Sigmoid colon (tissue), 7 donors: Measurements from ENCODE around the gene PCNT. TPM values are rescaled to one million over a fixed set of nuclear protein-coding genes. Genes with fewer than 3 reads are reported as not detected.

Source experiments
- DNase-seq: peaks from one replicate; pipeline ENCODE4 v3.0.0-alpha.2; 2019
- H3K27ac ChIP-seq, 4 donors: fragments of 200-600 bp; sonication (generic); one replicate each; pipeline ENCODE4 v1.5.1; 2016 to 2019; ENCODE audit warnings: mild to moderate bottlenecking in 1 of 4
- H3K27me3 ChIP-seq, 3 donors: fragments of 200-600 bp; sonication (generic); one replicate each; pipeline ENCODE4 v1.5.1; 2019; ENCODE audit warnings: mild to moderate bottlenecking in 1 of 3
- H3K36me3 ChIP-seq, 4 donors: fragments of 200-600 bp; sonication (generic); one replicate each; pipeline ENCODE4 v1.5.1; 2016 to 2019
- H3K4me1 ChIP-seq, 4 donors: fragments of 200-600 bp; sonication (generic); one replicate each; pipeline ENCODE4 v1.5.1; 2017 to 2019
- H3K4me3 ChIP-seq, 4 donors: fragments of 200-600 bp; sonication (generic); one replicate each; pipeline ENCODE4 v1.5.1; 2017 to 2019; ENCODE audit warnings: mild to moderate bottlenecking in 2 of 4, moderate library complexity in 1 of 4
- H3K9me3 ChIP-seq, 4 donors: fragments of 200-600 bp in 3 of 4; sonication (generic) in 3 of 4; one replicate each; pipeline versions ENCODE4 v1.5.1 to v1.6.1; 2013 to 2019
- EP300 ChIP-seq, 4 donors: sonication (generic); formaldehyde crosslinking; IDR thresholded peaks; one replicate each; pipeline ENCODE4 v1.6.1; 2017; ENCODE audit warnings: antibody characterized with exemption in 4 of 4
- POLR2A ChIP-seq, 2 donors: fragments of 450-650 bp; IDR thresholded peaks; one replicate each; pipeline ENCODE4 v1.6.1; 2016; ENCODE audit warnings: antibody characterized with exemption in 2 of 2, mild to moderate bottlenecking in 2 of 2, moderate library complexity in 2 of 2
- POLR2AphosphoS5 ChIP-seq, 4 donors: sonication (generic); formaldehyde crosslinking; IDR thresholded peaks; one replicate each; pipeline ENCODE4 v1.6.1; 2017; ENCODE audit warnings: antibody characterized with exemption in 4 of 4
- WGBS, 2 donors: extraction: QIAGEN DNeasy Blood & Tissue Kit; methylation state at CpG; one replicate each; pipeline ENCODE4 v1.1.7; 2013; 5-methylcytosine and 5-hydroxymethylcytosine counted together
- intact Hi-C: fragments of 100-400 bp; cut with DNase I; formaldehyde crosslinking; loops from one replicate; pipeline ENCODE4 v1.15.1; 2023
- polyA plus RNA-seq, 3 donors: library from polyadenylated mRNA; stranded (reverse); fragments of 200-250 nt; gene quantifications; one replicate each; pipeline ENCODE4 v1.2.3, GENCODE V29; 2013
- total RNA-seq, 4 donors: library from RNA; depleted of rRNA; stranded (reverse); fragments of >200 nt; gene quantifications; one replicate each; pipeline ENCODE4 v1.1.0, GENCODE V29; 2016
- TF ChIP-seq, protein P1 (sequence below), 4 experiments: fragments of 450-650 bp in 3 of 4; fragments of 200-600 bp in 1 of 4; IDR thresholded peaks; one replicate each; pipeline ENCODE4 v1.5.1; 2016 to 2019; ENCODE audit warnings: antibody characterized with exemption in 4 of 4, mild to moderate bottlenecking in 3 of 4, moderate library complexity in 2 of 4
- donor health status: healthy with polysubstance abuse.
- donor health status: Bipolar disorder and iron deficiency.
- donor health status: healthy.

The PCNT gene
- total and polyA plus RNA-seq, 7 donors = 6.0 to 49.6 (median 18.5) TPM

DNA sequence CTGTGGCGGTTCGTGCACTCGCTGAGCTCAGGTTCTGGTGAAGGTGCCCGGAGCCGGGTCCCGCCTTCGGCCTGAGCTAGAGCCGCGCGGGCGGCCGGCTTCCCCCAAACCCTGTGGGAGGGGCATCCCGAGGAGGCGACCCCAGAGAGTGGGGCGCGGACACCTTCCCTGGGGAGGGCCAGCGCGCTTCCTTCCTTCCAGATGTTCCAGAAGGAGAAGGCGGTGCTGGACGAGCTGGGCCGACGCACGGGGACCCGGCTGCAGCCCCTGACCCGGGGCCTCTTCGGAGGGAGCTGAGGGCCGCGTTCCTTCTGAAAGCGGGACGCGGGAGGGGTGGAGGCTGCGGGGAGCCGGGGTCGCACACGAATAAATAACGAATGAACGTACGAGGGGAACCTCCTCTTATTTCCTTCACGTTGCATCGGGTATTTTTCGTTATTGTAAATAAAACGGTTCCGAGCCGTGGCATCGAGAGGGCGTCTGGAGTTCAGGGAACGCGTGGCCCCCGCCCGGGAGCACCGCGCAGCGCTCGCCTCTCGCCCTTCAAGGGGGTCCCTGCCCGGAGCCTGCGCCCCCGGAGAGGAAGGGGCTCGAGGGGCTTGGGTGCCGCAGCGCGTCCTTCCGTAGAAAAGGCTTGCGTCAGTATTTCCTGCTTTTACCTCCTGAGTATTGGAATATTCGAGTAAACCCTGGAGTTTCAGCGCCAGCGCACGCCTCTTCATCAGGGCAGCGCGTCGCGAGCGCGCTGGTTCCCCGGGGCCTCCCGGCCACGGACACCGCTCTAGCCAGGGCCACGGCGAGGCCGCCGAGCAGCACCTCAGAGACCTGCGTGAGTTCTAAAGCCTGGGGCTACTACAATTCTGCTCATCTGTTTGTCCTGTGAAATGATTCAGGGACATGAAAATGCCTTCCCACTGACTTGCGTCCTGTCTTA is 26.4 kb upstream of the PCNT start:
- 3 to 4% methylated on average over 84 of the region's 84 CpGs for WGBS, 2 donors
- Histone ChIP-seq H3K4me3 (peak overlapping the region in 3 of 4 donors; percentile 43 to 47 (median 46)), H3K36me3 (no peaks in the 10 kb centered on the region), H3K27ac (peak overlapping the region; percentile 59 to 65 (median 62)), H3K9me3 (no peaks in the 10 kb centered on the region), H3K4me1 (peaks cover 0 to 23% (median 18%) of the 10 kb centered on the region in 4 donors), H3K27me3 (peaks cover 0 to 45% (median 17%) of the 10 kb centered on the region in 3 donors)
- TF ChIP-seq, protein P1, sequence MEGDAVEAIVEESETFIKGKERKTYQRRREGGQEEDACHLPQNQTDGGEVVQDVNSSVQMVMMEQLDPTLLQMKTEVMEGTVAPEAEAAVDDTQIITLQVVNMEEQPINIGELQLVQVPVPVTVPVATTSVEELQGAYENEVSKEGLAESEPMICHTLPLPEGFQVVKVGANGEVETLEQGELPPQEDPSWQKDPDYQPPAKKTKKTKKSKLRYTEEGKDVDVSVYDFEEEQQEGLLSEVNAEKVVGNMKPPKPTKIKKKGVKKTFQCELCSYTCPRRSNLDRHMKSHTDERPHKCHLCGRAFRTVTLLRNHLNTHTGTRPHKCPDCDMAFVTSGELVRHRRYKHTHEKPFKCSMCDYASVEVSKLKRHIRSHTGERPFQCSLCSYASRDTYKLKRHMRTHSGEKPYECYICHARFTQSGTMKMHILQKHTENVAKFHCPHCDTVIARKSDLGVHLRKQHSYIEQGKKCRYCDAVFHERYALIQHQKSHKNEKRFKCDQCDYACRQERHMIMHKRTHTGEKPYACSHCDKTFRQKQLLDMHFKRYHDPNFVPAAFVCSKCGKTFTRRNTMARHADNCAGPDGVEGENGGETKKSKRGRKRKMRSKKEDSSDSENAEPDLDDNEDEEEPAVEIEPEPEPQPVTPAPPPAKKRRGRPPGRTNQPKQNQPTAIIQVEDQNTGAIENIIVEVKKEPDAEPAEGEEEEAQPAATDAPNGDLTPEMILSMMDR (IDR thresholded peaks at IDR 0.05) = no peak
- TF ChIP-seq EP300 (IDR thresholded peaks at IDR 0.05) (no peak), POLR2A (IDR thresholded peaks at IDR 0.05) (no peak), POLR2AphosphoS5 (IDR thresholded peaks at IDR 0.05) (no peak)
- intact Hi-C loops = no loop called here
- DNase-seq = no peak

DNA sequence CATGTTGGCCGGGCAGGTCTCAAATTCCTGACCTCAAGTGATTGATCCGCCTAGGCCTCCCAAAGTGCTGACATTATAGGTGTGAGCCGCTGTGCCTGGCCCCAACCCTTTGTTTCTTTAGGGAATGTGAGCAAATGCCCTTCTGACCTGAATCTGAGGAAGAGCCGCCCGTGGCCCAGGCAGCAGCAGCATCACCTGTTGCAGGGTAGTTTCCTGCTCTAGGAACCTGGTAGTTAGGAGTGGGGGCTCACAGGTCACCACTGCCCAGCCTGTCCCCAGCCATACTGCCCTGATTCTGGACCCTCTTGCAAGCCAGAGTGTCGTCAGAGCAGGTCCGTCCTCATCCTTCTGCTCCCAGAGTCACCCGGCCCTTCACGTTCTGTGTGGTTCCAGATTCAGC is 24.8 kb upstream of the PCNT start:
- Histone ChIP-seq H3K27ac (no peak overlapping the region), H3K4me3 (no peak overlapping the region), H3K4me1 (peaks cover 0 to 23% (median 18%) of the 10 kb centered on the region in 4 donors), H3K36me3 (no peaks in the 10 kb centered on the region), H3K27me3 (peaks cover 0 to 45% (median 17%) of the 10 kb centered on the region in 3 donors), H3K9me3 (no peaks in the 10 kb centered on the region)
- TF ChIP-seq EP300 (IDR thresholded peaks at IDR 0.05) = no peak
- TF ChIP-seq, protein P1 (IDR thresholded peaks at IDR 0.05) = no peak
- TF ChIP-seq POLR2A (IDR thresholded peaks at IDR 0.05) = no peak
- TF ChIP-seq POLR2AphosphoS5 (IDR thresholded peaks at IDR 0.05) = no peak
- intact Hi-C loops = no loop called here
- 85 to 92% methylated on average over 9 of the region's 9 CpGs for WGBS, 2 donors
- DNase-seq = no peak

DNA sequence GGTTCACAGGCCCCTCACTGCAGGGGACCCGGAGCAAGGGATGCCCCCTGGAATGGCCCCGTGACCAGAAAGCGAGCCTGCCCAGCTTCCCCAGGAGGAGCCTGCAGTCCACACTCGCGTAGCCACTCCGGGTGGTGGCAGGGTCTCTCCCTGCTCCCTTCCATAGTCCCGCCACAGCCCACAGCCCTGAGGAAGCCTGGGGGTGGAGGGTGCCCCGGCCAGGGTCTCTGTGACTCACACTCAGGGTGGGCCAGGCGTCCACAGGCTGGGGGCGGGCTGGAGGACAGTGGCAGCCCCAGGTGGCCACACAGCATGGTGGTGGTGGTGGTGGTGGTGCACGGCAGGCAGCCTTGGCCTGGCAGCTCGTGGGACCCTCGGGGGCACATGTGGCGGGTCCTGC is 22.2 kb upstream of the PCNT start:
- TF ChIP-seq, protein P1 (IDR thresholded peaks at IDR 0.05) = no peak
- TF ChIP-seq POLR2A (IDR thresholded peaks at IDR 0.05) = no peak
- no peak for TF ChIP-seq POLR2AphosphoS5 (IDR thresholded peaks at IDR 0.05)
- TF ChIP-seq EP300 (IDR thresholded peaks at IDR 0.05) = no peak
- Histone ChIP-seq H3K9me3 (no peaks in the 10 kb centered on the region), H3K4me3 (no peak overlapping the region), H3K4me1 (peaks cover 0 to 14% (median 12%) of the 10 kb centered on the region in 4 donors), H3K36me3 (no peaks in the 10 kb centered on the region), H3K27ac (no peak overlapping the region), H3K27me3 (peaks cover 0 to 34% (median 17%) of the 10 kb centered on the region in 3 donors)
- intact Hi-C loops = no loop called here
- no peak for DNase-seq
- 96 to 97% methylated on average over 14 of the region's 14 CpGs for WGBS, 2 donors

DNA sequence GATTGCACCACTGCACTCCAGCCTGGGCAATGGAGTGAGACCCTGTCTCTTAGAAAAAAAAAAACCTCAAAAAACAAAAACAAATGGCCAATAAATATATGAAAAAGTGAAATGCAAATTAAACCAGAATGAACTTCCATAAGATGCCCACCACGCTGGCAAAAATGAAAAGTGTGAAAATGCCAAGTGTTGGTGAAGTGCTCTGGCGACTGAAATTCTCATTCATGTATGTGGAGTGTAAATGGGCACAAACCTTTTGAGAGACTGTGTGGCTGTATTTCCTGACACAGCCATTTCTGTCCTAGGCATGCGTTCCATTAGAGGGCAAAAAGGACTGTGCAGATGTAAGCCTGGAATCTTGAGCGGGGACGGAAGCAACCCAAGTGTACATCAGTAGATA is 19.5 kb upstream of the PCNT start:
- TF ChIP-seq, protein P1 (IDR thresholded peaks at IDR 0.05) = no peak
- TF ChIP-seq EP300 (IDR thresholded peaks at IDR 0.05) = no peak
- no peak for TF ChIP-seq POLR2AphosphoS5 (IDR thresholded peaks at IDR 0.05)
- TF ChIP-seq POLR2A (IDR thresholded peaks at IDR 0.05) = no peak
- Histone ChIP-seq H3K4me3 (no peak overlapping the region), H3K27me3 (peaks cover 0 to 7% (median 5%) of the 10 kb centered on the region in 3 donors), H3K36me3 (no peaks in the 10 kb centered on the region), H3K9me3 (no peaks in the 10 kb centered on the region), H3K4me1 (no peaks in the 10 kb centered on the region), H3K27ac (no peak overlapping the region)
- no peak for DNase-seq
- intact Hi-C loops = no loop called here
- WGBS, 2 donors = 87 to 89% methylated on average over 5 of the region's 5 CpGs
